ENCODE data around the gene PRXL2A. TPM values are rescaled to one million over a fixed set of nuclear protein-coding genes. Genes with fewer than 3 reads are reported as not detected.

Gene PRXL2A
- total RNA-seq, 1 donor from 2014 or later = 132 TPM

DNA sequence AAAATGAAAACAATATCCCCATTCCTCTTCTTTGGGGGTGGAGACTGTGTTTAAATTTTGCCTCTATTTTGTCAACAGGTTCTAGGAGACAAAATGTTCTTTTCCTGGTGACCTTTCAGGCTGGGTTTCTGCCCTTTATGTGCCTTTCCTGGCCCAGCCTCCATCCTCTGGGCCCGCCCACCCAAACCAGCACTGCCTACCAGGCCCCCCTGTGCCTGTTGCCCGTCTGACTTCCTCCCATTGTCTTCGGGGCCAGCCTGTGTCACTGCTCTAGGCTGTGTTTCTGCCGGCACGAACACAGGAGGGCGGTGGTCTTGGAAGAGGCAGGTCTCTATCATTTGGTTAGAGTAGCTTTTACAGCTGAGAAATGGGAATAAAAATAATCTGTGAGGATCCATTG lies 59.7 kb downstream of the PRXL2A start:
- no peak overlapping the region for H3K4me3 Mint-ChIP-seq (ENCODE audit: low read depth)
- TF ChIP-seq CTCF (IDR thresholded peaks at IDR 0.05; ENCODE audit: unreplicated experiment) = no peak
- no peaks in the 10 kb centered on the region for H3K27me3 Mint-ChIP-seq
- DNase-seq (ENCODE audit: low spot score, unreplicated experiment) = no peak
- no peaks in the 10 kb centered on the region for H3K9me3 Mint-ChIP-seq (ENCODE audit: low read depth)
- H3K4me1 Mint-ChIP-seq (ENCODE audit: low read depth) = peaks cover 66% of the 10 kb centered on the region
- peak overlapping the region; percentile 94 for H3K27ac Mint-ChIP-seq
- peaks cover 8% of the 10 kb centered on the region for H3K36me3 Mint-ChIP-seq (ENCODE audit: insufficient read depth)

GRCh38 chr10:80468806-80469421 lies 60.6 kb downstream of the PRXL2A start:
- H3K36me3 Mint-ChIP-seq (ENCODE audit: insufficient read depth) = peaks cover 6% of the 10 kb centered on the region
- H3K27ac Mint-ChIP-seq = peak overlapping the region; percentile 94
- no peak for DNase-seq (ENCODE audit: low spot score, unreplicated experiment)
- H3K9me3 Mint-ChIP-seq (ENCODE audit: low read depth) = no peaks in the 10 kb centered on the region
- no peak for TF ChIP-seq CTCF (IDR thresholded peaks at IDR 0.05; ENCODE audit: unreplicated experiment)
- no peaks in the 10 kb centered on the region for H3K27me3 Mint-ChIP-seq
- no peak overlapping the region for H3K4me3 Mint-ChIP-seq (ENCODE audit: low read depth)
- H3K4me1 Mint-ChIP-seq (ENCODE audit: low read depth) = peaks cover 60% of the 10 kb centered on the region

DNA sequence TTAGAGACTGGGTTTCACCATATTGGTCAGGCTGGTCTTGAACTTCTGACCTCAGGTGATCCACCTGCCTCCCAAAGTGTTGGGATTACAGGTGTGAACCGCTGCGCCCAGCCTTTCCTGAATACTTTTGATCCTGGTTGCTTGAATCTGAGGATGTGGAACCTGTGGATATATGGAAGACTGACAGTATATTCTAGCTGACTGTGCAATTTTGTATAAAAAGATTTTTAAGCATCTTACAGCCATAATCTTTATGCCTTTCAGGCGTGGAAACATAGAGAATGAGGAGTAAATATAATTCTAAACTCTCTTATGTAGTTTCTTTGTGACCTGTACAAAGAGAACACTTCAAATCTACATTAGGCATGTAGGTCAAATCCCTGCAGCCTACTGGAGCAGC lies 61.9 kb downstream of the PRXL2A start:
- no peaks in the 10 kb centered on the region for H3K27me3 Mint-ChIP-seq
- H3K4me1 Mint-ChIP-seq (ENCODE audit: low read depth) = peaks cover 54% of the 10 kb centered on the region
- peak overlapping the region; percentile 37 for H3K27ac Mint-ChIP-seq
- H3K36me3 Mint-ChIP-seq (ENCODE audit: insufficient read depth) = peaks cover 6% of the 10 kb centered on the region
- TF ChIP-seq CTCF (IDR thresholded peaks at IDR 0.05; ENCODE audit: unreplicated experiment) = no peak
- DNase-seq (ENCODE audit: low spot score, unreplicated experiment) = no peak
- H3K4me3 Mint-ChIP-seq (ENCODE audit: low read depth) = no peak overlapping the region
- no peaks in the 10 kb centered on the region for H3K9me3 Mint-ChIP-seq (ENCODE audit: low read depth)

DNA sequence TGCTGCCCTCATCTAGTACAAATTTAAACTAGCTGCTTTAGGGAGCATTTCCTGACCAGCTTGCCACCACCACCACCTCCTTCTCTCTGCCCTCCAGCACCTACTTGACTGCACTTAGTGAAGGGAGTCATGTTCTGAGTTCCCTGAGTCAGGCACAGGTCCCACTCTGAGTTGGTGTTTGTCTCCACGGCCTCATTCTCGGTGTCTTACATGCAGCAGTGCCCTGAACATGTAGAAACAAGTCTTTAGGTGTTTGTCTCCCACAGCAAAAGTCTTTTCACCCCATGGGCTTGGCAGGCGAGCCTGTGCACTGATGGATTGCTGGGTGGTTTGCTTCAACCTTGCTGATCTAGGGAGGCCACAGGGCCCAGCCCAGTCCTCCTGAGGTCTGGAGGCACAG lies 62.6 kb downstream of the PRXL2A start:
- no peak for DNase-seq (ENCODE audit: low spot score, unreplicated experiment)
- Mint-ChIP-seq H3K4me3 (ENCODE audit: low read depth) (no peak overlapping the region), H3K4me1 (ENCODE audit: low read depth) (peaks cover 48% of the 10 kb centered on the region), H3K36me3 (ENCODE audit: insufficient read depth) (peaks cover 6% of the 10 kb centered on the region), H3K27me3 (no peaks in the 10 kb centered on the region), H3K9me3 (ENCODE audit: low read depth) (no peaks in the 10 kb centered on the region), H3K27ac (peak overlapping the region; percentile 88)
- TF ChIP-seq CTCF (IDR thresholded peaks at IDR 0.05; ENCODE audit: unreplicated experiment) = no peak

- no peak for DNase-seq (ENCODE audit: low spot score, unreplicated experiment)
- Mint-ChIP-seq H3K4me1 (ENCODE audit: low read depth) (peaks cover 43% of the 10 kb centered on the region), H3K9me3 (ENCODE audit: low read depth) (no peaks in the 10 kb centered on the region), H3K27me3 (no peaks in the 10 kb centered on the region), H3K27ac (peak overlapping the region; percentile 74), H3K4me3 (ENCODE audit: low read depth) (no peak overlapping the region), H3K36me3 (ENCODE audit: insufficient read depth) (peaks cover 6% of the 10 kb centered on the region)
- no peak for TF ChIP-seq CTCF (IDR thresholded peaks at IDR 0.05; ENCODE audit: unreplicated experiment)
Measured at GRCh38 chr10:80471715-80472233, 63.4 kb downstream of the PRXL2A start.

Data from progenitor cell of endocrine pancreas (in vitro differentiated cells).